GM21526 (cell line): ENCODE data around the gene MRPS18C.

Experiments used
- ATAC-seq: cut with Tn5 transposase; IDR thresholded peaks from one replicate; pipeline ENCODE4 v1.9.1; 2021; ENCODE audit warnings: moderate library complexity; ENCODE audit not compliant: unreplicated experiment, low FRiP score

The MRPS18C gene

GRCh38 chr4:83455281-83456183 is at the start of gene MRPS18C, which contains the start of gene HELQ:
Gene MRPS18C, plus strand, starts transcription at chr4:83456058. Its CDS starts 20 bp downstream, at chr4:83456078.
Gene HELQ, minus strand, starts transcription at chr4:83455823. Its CDS starts 130 bp downstream, at chr4:83455693.
- peak; percentile 93 for ATAC-seq

GRCh38 chr4:83408908-83409307 is 47.0 kb upstream of the MRPS18C start:
- no peak for ATAC-seq

GRCh38 chr4:83413676-83414075 is 42.2 kb upstream of the MRPS18C start:
- no peak for ATAC-seq

- no peak for ATAC-seq
Measured at GRCh38 chr4:83417566-83417965, 38.3 kb upstream of the MRPS18C start.

- ATAC-seq, result no peak
Measured at GRCh38 chr4:83418211-83418610, 37.6 kb upstream of the MRPS18C start.

- ATAC-seq, result no peak
Measured at GRCh38 chr4:83431200-83431599, 24.7 kb upstream of the MRPS18C start.

GRCh38 chr4:83436680-83437079 is 19.2 kb upstream of the MRPS18C start:
- ATAC-seq, result no peak

- ATAC-seq, result no peak
Measured at GRCh38 chr4:83438719-83439118, 17.1 kb upstream of the MRPS18C start.

GRCh38 chr4:83440148-83440814 is 15.6 kb upstream of the MRPS18C start:
- ATAC-seq, result no peak

GRCh38 chr4:83440899-83441298 is 15.0 kb upstream of the MRPS18C start:
- ATAC-seq, result no peak

GRCh38 chr4:83449009-83449408 is 6.8 kb upstream of the MRPS18C start:
- no peak for ATAC-seq

- ATAC-seq, result no peak
Measured at GRCh38 chr4:83454686-83455085, 1.2 kb upstream of the MRPS18C start.

- no peak for ATAC-seq
Measured at GRCh38 chr4:83456184-83456501, 285 bp downstream of the MRPS18C start.

- ATAC-seq, result no peak
Measured at GRCh38 chr4:83473423-83473822, 17.6 kb downstream of the MRPS18C start.

GRCh38 chr4:83473966-83474365 is 18.1 kb downstream of the MRPS18C start:
- no peak for ATAC-seq

- ATAC-seq, result peak; percentile 96
Measured at GRCh38 chr4:83484500-83485461, 28.9 kb downstream of the MRPS18C start, which contains the start of gene ABRAXAS1. Gene ABRAXAS1, minus strand, starts transcription at chr4:83485100. Its CDS starts 28 bp downstream, at chr4:83485072.

GRCh38 chr4:83486457-83487129 is 30.7 kb downstream of the MRPS18C start:
- ATAC-seq, result no peak

GRCh38 chr4:83489711-83490326 is 34.0 kb downstream of the MRPS18C start:
- ATAC-seq, result no peak

- peak; percentile 68 for ATAC-seq
Measured at GRCh38 chr4:83490876-83491450, 35.1 kb downstream of the MRPS18C start.
